GM18517 (cell line): Measurements from ENCODE around the gene SBDS.
"Not testable (repeated sequence)": the region's sequence is repeated elsewhere in the genome, so short reads cannot be mapped to it uniquely, and the experiment has no call there.

Experiments used
- ATAC-seq: cut with Tn5 transposase; IDR thresholded peaks from one replicate; pipeline ENCODE4 v1.9.1; 2021; ENCODE audit warnings: mild to moderate bottlenecking, moderate library complexity; ENCODE audit not compliant: unreplicated experiment

Gene SBDS

GRCh38 chr7:66996444-66997191, 1.2 kb upstream of the SBDS start, which contains the start of gene TYW1:
Gene TYW1, plus strand, starts transcription at chr7:66996833. Its CDS starts 146 bp downstream, at chr7:66996979.
- peak; percentile 76 for ATAC-seq

DNA sequence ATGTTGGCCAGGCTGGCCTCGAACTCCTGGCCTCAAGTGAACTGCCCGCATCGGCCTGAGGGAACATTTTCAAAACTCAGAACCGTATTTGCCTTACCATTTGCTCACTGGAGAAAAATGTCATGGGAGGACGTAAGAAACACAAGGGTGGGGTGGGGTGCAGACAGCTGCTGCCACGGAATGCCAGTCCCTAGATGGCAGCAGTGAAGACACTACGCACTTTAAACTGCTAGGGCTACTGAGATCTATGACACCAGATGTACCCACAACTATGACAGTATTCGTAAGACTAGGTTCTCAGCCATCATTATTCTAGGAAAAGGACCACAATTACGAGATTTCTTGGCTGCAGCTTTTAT, 716 bp downstream of the SBDS start:
- peak; percentile 36 for ATAC-seq

GRCh38 chr7:66994051-66994450, 1.3 kb downstream of the SBDS start:
- not testable (repeated sequence) for ATAC-seq

- ATAC-seq = not testable (repeated sequence)
Observed at GRCh38 chr7:66989552-66989951, 5.8 kb downstream of the SBDS start.

DNA sequence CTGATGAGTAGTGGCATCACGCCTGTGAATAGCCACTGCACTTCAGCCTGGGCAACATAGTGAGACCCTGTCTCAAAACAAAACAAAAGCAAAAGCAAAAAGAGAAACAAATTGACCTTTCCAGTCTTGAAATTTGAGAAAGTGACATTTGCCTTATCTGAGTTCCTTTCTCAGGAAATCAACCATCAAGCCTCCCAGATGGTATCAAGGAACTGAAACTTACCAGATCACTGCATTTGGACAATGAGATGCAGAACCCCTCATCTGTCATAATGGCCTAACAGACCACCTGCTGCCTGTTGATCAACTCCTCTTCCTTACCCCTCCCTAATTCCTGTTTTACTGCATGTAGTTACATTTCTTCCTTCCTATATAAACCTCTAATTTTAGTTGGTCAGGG, 15.1 kb downstream of the SBDS start:
- ATAC-seq = not testable (repeated sequence)

DNA sequence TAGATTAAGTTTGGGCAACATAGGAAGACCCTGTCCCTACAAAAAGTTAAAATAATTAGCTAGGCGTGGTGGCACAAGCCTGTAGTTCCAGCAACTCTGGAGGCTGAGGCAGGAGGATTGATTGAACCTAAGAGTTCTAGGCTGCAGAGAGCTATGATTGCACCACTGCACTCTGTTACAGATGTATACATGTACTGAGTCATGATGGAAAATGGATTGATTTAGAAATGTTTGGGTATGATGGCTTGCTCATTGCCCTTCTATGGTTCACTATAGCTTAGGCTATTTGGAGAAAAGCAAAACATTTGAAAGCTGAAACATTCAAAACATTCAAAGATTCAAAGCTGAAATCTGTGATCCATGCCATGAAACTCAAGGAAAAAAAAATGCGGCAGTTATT, 16.4 kb downstream of the SBDS start:
- ATAC-seq = not testable (repeated sequence)

- ATAC-seq = not testable (repeated sequence)
Observed at GRCh38 chr7:66978312-66978711, 17.1 kb downstream of the SBDS start.

- no peak for ATAC-seq
Observed at GRCh38 chr7:66974986-66975590, 20.3 kb downstream of the SBDS start.

DNA sequence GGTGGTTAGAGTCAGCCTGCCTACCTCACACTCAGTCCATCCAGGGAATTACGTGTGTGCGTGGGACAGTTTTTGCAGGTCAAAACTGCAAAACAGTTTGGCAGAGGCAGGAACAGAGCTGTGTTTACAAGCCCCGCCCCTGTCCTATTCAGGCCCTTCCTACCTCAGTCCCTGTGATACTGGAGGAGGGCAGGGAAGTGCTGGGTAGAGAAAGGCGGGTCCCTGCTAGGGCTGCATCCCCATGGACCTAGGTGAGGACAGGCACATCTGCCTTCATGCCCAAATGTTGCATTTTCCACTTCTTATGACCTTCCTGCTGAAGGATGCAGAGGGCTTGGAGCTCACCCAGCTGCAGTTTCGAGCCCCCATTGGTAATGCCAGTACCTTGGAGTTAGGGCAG, 25.1 kb downstream of the SBDS start:
- ATAC-seq = no peak

DNA sequence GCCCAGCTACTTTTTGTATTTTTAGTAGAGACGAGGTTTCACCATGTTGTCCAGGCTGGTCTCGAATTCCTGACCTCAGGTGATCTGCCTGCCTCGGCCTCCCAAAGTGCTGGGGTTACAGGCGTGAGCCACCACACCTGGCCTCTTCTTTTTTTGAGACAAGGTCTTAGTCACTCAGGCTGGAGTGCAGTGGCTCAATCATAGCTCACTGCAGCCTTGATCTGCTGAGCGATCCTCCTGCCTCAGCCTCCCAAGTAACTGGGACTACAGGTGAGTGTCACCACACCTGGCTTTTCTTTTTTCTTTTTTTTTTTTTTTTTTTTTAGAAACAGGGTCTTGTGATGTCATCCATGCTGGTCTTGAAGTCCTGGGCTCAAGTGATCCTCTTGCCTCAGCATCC, 26.4 kb downstream of the SBDS start:
- ATAC-seq = not testable (repeated sequence)

DNA sequence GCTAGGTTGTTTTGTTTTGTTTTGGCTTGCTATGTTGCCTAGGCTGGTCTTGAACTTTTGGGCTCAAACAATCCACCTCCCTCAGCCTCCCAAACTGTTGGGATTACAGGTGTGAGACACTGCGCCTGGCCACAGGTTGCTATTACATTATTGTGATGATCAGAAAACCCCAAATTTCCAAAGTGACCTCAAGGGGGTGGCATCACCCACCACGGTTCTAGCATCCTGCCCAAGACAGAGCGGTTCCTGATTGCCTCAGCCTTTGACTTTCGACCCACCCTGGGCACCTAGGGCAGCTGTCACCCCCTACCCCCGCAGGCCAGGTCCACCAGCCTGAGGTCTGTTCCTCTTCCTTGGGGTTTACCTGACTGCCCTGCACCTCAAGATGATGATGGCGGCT, 28.4 kb downstream of the SBDS start:
- ATAC-seq = no peak

GRCh38 chr7:66964411-66964810, 31.0 kb downstream of the SBDS start:
- no peak for ATAC-seq

DNA sequence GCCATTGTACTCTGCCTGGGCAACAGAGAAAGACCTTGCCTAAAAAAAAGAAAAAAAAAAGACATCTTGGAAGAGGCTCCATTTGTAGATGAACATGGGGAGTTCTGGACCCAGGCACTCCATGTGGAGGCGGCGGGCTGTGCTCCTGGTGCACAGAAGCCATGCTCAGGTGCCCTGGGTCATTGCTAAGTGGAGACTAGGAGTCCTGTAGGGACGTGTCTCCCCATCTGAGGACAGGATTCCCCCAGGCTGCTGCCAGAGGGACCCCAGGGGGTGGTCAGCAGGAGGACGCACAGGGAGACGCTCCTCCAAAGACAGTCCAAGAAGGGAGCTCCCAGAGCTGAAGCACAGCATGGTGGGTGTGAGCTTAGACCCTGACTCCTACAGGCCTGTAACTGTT, 34.3 kb downstream of the SBDS start:
- ATAC-seq = no peak

- ATAC-seq = no peak
Observed at GRCh38 chr7:66960192-66960591, 35.2 kb downstream of the SBDS start.

GRCh38 chr7:66958538-66959350, 36.6 kb downstream of the SBDS start:
- ATAC-seq = no peak

- ATAC-seq = no peak
Observed at GRCh38 chr7:66957595-66958290, 37.6 kb downstream of the SBDS start.

- no peak for ATAC-seq
Observed at GRCh38 chr7:66953044-66953427, 42.4 kb downstream of the SBDS start.

DNA sequence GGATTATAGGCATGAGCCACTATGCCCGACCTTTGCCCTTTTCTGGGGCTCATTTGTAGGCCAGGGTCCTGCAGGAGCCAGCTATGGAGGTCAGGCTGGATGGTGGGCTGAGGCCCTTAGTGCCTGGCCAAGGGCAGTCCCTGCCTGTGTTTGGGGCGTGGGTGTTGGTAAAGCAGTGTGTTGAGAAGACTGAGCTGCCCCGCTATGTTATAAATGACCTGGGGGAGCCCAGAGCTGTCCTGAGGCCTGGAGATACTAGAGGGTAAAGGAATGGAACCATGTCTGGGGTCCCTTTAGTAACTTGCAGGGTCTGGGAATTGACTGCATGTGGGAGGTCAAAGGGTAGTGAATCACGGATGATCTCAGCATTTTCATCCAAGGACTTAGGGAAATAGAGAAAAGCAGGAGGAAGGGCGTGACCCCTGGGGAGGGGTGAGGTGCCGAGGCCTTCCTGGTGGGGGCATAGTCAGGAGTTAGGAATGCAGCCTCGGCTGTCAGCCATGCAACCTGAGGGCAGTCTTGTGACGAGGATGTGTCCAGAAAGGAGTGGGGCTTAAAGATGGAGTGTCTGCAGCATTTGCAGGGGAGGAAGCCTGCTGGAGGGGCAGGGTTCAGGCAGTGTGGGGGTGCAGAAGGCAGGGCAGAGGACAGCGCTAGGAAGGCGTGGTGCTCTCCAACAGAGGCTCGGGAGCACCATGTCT, 42.9 kb downstream of the SBDS start:
- ATAC-seq = no peak

GRCh38 chr7:66950763-66951162, 44.6 kb downstream of the SBDS start:
- no peak for ATAC-seq

DNA sequence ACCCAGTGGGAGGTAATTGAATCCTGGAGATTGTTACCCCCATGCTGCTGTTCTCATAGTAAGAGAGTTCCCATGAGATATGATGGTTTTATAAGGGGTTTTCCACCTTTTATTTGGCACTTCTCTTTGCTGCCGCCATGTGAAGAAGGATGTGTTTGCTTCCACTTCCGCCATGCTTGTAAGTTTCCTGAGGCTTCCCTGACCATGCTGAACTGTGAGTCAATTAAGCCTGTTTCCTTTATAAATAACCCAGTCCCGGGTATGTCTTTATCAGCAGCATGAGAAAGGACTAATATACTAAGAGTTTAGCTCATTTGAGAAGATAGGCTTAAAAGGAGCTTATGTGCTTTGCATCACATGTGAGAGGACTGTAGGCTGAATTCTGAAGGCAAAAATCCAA, 45.1 kb downstream of the SBDS start:
- ATAC-seq = no peak
